KMS-11 (cell line): Measurements from ENCODE around the gene COBL.

Experiments
- H2AFZ ChIP-seq: fragments of 200-600 bp; sonication (generic); 2 replicates; pipeline ENCODE4 v1.6.1; 2016; ENCODE audit warnings: antibody characterized with exemption, mixed run types, low read depth
- H3K27ac ChIP-seq: fragments of 200-600 bp; sonication (generic); 2 replicates; pipeline ENCODE4 v1.6.1; 2016; ENCODE audit warnings: mild to moderate bottlenecking, mixed run types
- H3K27me3 ChIP-seq: fragments of 200-600 bp; sonication (generic); 2 replicates; pipeline ENCODE4 v1.6.1; 2017; ENCODE audit warnings: mild to moderate bottlenecking, low read depth, mixed run types, moderate library complexity; ENCODE audit not compliant: insufficient read depth
- H3K36me3 ChIP-seq: fragments of 200-600 bp; sonication (generic); 2 replicates; pipeline ENCODE4 v1.6.1; 2017; ENCODE audit warnings: mild to moderate bottlenecking, mixed run types; ENCODE audit not compliant: insufficient read depth
- H3K4me1 ChIP-seq: fragments of 200-600 bp; sonication (generic); 2 replicates; pipeline ENCODE4 v1.6.1; 2016; ENCODE audit warnings: mild to moderate bottlenecking, low read depth, mixed run types; ENCODE audit not compliant: poor library complexity, severe bottlenecking
- H3K4me2 ChIP-seq: fragments of 200-600 bp; sonication (generic); 2 replicates; pipeline ENCODE4 v1.7.0; 2016; ENCODE audit warnings: mild to moderate bottlenecking, mixed run types
- H3K4me3 ChIP-seq: fragments of 200-600 bp; sonication (generic); IDR thresholded peaks from 2 replicates; pipeline ENCODE4 v1.6.1; 2017; ENCODE audit warnings: low read depth, low read length, mixed read lengths; ENCODE audit not compliant: insufficient read depth
- H3K79me2 ChIP-seq: fragments of 200-600 bp; sonication (generic); 2 replicates; pipeline ENCODE4 v1.6.1; 2016; ENCODE audit warnings: low read depth, mixed run types; ENCODE audit not compliant: insufficient read depth
- H3K9ac ChIP-seq: fragments of 200-600 bp; sonication (generic); 2 replicates; pipeline ENCODE4 v1.6.1; 2016; ENCODE audit warnings: mild to moderate bottlenecking, mixed run types
- H4K20me1 ChIP-seq: fragments of 200-600 bp; sonication (generic); 2 replicates; pipeline ENCODE4 v1.6.1; 2016; ENCODE audit warnings: mild to moderate bottlenecking, mixed run types; ENCODE audit not compliant: insufficient read depth
- TF ChIP-seq, protein P1 (sequence below): fragments of 200-600 bp; sonication (generic); conservative IDR thresholded peaks from 2 replicates; pipeline ENCODE4 v1.6.1; 2017; ENCODE audit warnings: low read depth, mild to moderate bottlenecking, antibody characterized with exemption, low read length, moderate library complexity, mixed read lengths

Gene COBL

DNA sequence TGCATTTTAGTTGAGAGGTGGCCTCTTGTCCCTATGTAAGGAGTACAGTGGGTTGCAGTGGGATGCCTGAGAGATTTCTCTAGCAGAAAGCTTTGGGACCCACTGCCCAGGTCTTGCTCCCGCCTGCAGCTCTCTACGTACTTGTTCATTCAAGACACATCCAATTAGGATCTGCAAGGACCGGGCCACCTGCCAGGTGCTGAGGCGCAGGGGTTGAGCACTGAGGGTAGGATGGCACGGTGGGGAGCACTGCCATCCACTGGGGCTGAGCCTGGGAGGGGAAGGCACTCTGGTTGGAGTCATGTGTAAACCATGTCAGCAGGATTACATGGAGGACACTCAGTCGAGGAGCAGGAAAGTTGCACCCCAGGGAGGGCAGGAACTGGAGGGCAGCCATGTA lies 342.8 kb downstream of the COBL start:
- H3K27ac ChIP-seq, result no peak overlapping the region

DNA sequence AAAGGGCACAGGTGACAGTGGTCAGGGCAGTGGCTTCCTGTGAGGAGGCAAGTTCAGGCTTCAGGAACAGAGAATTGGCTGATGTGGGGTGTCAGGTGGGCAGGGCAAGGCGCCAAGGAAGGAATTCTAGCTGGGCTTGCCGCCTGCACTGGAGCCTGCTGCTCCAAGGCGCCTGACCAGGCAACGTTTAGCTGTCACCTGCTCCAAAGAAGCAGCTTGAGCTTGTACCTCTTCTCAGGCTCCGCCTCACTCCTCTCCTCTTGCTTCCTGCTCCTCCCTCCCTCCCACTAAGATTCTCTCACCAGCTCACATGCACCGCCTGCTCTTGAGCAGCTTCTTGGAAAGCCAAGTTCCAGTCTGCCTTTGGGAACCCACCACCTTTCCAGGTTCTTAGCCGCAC lies 346.5 kb downstream of the COBL start:
- Histone ChIP-seq H3K4me3 (no peak overlapping the region), H2AFZ (no peak overlapping the region), H3K4me2 (no peak overlapping the region), H3K36me3 (no peaks in the 10 kb centered on the region), H4K20me1 (no peaks in the 10 kb centered on the region), H3K27me3 (no peaks in the 10 kb centered on the region), H3K4me1 (no peaks in the 10 kb centered on the region), H3K79me2 (no peaks in the 10 kb centered on the region), H3K27ac (no peak overlapping the region), H3K9ac (no peak overlapping the region)
- TF ChIP-seq, protein P1, sequence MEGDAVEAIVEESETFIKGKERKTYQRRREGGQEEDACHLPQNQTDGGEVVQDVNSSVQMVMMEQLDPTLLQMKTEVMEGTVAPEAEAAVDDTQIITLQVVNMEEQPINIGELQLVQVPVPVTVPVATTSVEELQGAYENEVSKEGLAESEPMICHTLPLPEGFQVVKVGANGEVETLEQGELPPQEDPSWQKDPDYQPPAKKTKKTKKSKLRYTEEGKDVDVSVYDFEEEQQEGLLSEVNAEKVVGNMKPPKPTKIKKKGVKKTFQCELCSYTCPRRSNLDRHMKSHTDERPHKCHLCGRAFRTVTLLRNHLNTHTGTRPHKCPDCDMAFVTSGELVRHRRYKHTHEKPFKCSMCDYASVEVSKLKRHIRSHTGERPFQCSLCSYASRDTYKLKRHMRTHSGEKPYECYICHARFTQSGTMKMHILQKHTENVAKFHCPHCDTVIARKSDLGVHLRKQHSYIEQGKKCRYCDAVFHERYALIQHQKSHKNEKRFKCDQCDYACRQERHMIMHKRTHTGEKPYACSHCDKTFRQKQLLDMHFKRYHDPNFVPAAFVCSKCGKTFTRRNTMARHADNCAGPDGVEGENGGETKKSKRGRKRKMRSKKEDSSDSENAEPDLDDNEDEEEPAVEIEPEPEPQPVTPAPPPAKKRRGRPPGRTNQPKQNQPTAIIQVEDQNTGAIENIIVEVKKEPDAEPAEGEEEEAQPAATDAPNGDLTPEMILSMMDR, result no peak

More for the DNA sequence above, 342.8 kb downstream of the COBL start:
- H3K4me3 ChIP-seq, result no peak overlapping the region
- no peaks in the 10 kb centered on the region for H3K36me3 ChIP-seq
- no peaks in the 10 kb centered on the region for H3K4me1 ChIP-seq
- H3K27me3 ChIP-seq, result no peaks in the 10 kb centered on the region
- no peak overlapping the region for H2AFZ ChIP-seq
- TF ChIP-seq, protein P1, result no peak
- H4K20me1 ChIP-seq, result no peaks in the 10 kb centered on the region
- H3K4me2 ChIP-seq, result no peak overlapping the region
- H3K9ac ChIP-seq, result no peak overlapping the region
- H3K79me2 ChIP-seq, result no peaks in the 10 kb centered on the region
